Measurements from ENCODE around the gene SEPSECS.
"Not testable (repeated sequence)": the region's sequence is repeated elsewhere in the genome, so short reads cannot be mapped to it uniquely, and the experiment has no call there.

SEPSECS gene

DNA sequence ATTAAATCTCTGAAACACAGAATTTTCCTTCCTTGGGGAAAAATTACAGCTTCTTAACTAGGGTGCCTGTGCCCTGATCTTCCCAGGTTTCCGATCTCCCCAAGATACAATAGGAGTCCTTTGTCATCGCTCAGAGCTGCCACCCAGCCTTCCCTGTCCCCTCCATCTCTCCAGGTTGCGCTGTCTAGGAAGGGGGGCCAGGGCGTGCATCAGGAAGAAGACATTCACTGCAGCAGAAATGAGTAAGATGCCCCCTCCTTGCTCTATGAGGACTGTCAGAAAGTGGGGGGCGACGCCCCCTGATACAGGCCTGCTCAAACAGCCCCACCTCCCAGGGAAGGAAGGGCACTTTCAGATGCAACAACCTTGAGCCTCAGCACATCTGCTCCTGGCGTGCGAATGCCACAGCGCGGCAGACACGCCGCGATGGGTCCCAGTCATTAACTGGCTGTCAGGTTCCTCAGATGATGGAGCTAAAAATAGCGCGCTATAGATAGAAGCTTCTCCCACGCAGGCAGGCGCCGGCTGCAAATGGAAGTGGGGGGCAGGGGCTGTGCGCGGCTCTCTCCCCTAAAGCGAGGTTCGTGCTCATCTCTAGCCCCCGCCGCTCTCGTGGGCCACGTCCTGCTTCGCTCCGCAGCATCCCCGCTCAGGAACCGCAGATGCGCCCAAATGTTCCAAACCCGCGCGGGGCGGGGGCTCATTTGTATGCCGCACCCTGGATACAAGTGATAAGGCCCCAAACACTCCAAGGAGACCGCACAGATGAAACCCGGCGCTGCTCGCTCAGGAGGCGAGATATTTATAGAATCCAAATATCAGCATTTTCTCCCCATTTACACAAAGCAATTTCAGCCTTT lies 71.9 kb downstream of the SEPSECS start:
- no peaks in the 10 kb centered on the region for H3K36me3 ChIP-seq (ENCODE audit: control insufficient read depth, insufficient read depth, low read length)
- no peaks in the 10 kb centered on the region for H3K27me3 ChIP-seq (ENCODE audit: control insufficient read depth, insufficient read depth, low read length)
- no peaks in the 10 kb centered on the region for H3K9me3 ChIP-seq (ENCODE audit: control insufficient read depth, low read length)
- H3K4me1 ChIP-seq: peaks cover 22% of the 10 kb centered on the region
- TF ChIP-seq, protein P1, sequence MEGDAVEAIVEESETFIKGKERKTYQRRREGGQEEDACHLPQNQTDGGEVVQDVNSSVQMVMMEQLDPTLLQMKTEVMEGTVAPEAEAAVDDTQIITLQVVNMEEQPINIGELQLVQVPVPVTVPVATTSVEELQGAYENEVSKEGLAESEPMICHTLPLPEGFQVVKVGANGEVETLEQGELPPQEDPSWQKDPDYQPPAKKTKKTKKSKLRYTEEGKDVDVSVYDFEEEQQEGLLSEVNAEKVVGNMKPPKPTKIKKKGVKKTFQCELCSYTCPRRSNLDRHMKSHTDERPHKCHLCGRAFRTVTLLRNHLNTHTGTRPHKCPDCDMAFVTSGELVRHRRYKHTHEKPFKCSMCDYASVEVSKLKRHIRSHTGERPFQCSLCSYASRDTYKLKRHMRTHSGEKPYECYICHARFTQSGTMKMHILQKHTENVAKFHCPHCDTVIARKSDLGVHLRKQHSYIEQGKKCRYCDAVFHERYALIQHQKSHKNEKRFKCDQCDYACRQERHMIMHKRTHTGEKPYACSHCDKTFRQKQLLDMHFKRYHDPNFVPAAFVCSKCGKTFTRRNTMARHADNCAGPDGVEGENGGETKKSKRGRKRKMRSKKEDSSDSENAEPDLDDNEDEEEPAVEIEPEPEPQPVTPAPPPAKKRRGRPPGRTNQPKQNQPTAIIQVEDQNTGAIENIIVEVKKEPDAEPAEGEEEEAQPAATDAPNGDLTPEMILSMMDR (IDR thresholded peaks at IDR 0.05): no peak
- peak overlapping the region; percentile 17 for H3K4me3 ChIP-seq (ENCODE audit: low read depth, low read length)
- no peak overlapping the region for H3K9ac ChIP-seq
- no peaks in the 10 kb centered on the region for H3K79me2 ChIP-seq
- peak overlapping the region; percentile 80 for H3K27ac ChIP-seq
- H2AFZ ChIP-seq: peak overlapping the region; percentile 66
- peak overlapping the region; percentile 71 for H3K4me2 ChIP-seq (ENCODE audit: low read length)

DNA sequence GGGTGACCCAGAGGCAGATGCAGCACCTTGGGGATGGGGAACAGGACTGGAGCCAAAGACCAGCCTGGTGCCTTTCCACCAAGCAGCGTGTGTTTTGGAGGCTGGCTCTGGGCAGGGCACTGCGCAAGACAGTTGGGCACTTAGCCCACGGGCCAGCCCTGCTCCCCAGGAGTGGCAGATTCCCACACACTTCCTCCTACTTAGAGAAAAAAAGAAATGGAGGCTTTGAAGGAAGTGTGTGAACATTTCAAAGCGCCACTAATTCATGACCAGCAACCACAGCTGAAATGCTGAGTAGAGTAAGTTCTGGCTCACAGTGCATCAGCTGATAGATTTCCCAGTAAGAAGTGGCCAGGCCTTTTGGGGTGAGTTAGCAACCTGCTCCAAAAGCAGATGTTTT lies 74.6 kb downstream of the SEPSECS start:
- TF ChIP-seq, protein P1 (IDR thresholded peaks at IDR 0.05): no peak
- peak overlapping the region; percentile 38 for H2AFZ ChIP-seq
- no peak overlapping the region for H3K4me2 ChIP-seq (ENCODE audit: low read length)
- H3K9ac ChIP-seq: no peak overlapping the region
- H3K4me3 ChIP-seq (ENCODE audit: low read depth, low read length): no peak overlapping the region
- peaks cover 22% of the 10 kb centered on the region for H3K4me1 ChIP-seq
- no peaks in the 10 kb centered on the region for H3K9me3 ChIP-seq (ENCODE audit: control insufficient read depth, low read length)
- no peaks in the 10 kb centered on the region for H3K36me3 ChIP-seq (ENCODE audit: control insufficient read depth, insufficient read depth, low read length)
- H3K79me2 ChIP-seq: no peaks in the 10 kb centered on the region
- no peak overlapping the region for H3K27ac ChIP-seq
- H3K27me3 ChIP-seq (ENCODE audit: control insufficient read depth, insufficient read depth, low read length): no peaks in the 10 kb centered on the region

GRCh38 chr4:25083441-25083840 lies 76.8 kb downstream of the SEPSECS start:
- H3K4me3 ChIP-seq (ENCODE audit: low read depth, low read length); H2AFZ ChIP-seq; H3K4me2 ChIP-seq (ENCODE audit: low read length); H3K9ac ChIP-seq; H3K36me3 ChIP-seq (ENCODE audit: control insufficient read depth, insufficient read depth, low read length); H3K27ac ChIP-seq; H3K79me2 ChIP-seq; H3K27me3 ChIP-seq (ENCODE audit: control insufficient read depth, insufficient read depth, low read length); H3K9me3 ChIP-seq (ENCODE audit: control insufficient read depth, low read length): not testable (repeated sequence)
- H3K4me1 ChIP-seq: peaks cover 14% of the 10 kb centered on the region

GRCh38 chr4:25081866-25082471 lies 78.3 kb downstream of the SEPSECS start:
- Histone ChIP-seq H3K9me3 (ENCODE audit: control insufficient read depth, low read length) (no peaks in the 10 kb centered on the region), H3K4me2 (ENCODE audit: low read length) (no peak overlapping the region), H2AFZ (no peak overlapping the region), H3K9ac (no peak overlapping the region), H3K27ac (no peak overlapping the region), H3K4me3 (ENCODE audit: low read depth, low read length) (no peak overlapping the region), H3K4me1 (peaks cover 12% of the 10 kb centered on the region), H3K36me3 (ENCODE audit: control insufficient read depth, insufficient read depth, low read length) (no peaks in the 10 kb centered on the region), H3K79me2 (no peaks in the 10 kb centered on the region), H3K27me3 (ENCODE audit: control insufficient read depth, insufficient read depth, low read length) (no peaks in the 10 kb centered on the region)
- TF ChIP-seq, protein P1 (IDR thresholded peaks at IDR 0.05): no peak

GRCh38 chr4:25080571-25080970 lies 79.7 kb downstream of the SEPSECS start:
- Histone ChIP-seq H3K9me3 (ENCODE audit: control insufficient read depth, low read length) (no peaks in the 10 kb centered on the region), H3K27ac (no peak overlapping the region), H3K79me2 (no peaks in the 10 kb centered on the region), H3K4me3 (ENCODE audit: low read depth, low read length) (no peak overlapping the region), H3K27me3 (ENCODE audit: control insufficient read depth, insufficient read depth, low read length) (no peaks in the 10 kb centered on the region), H3K36me3 (ENCODE audit: control insufficient read depth, insufficient read depth, low read length) (no peaks in the 10 kb centered on the region), H3K9ac (no peak overlapping the region), H2AFZ (no peak overlapping the region), H3K4me1 (peaks cover 17% of the 10 kb centered on the region), H3K4me2 (ENCODE audit: low read length) (no peak overlapping the region)
- TF ChIP-seq, protein P1 (IDR thresholded peaks at IDR 0.05): no peak

Data from parathyroid adenoma (tissue), 2 donors.